NCI-H1417 (cell line): ENCODE measurements around the gene MYCN.
"Not testable (repeated sequence)": the region's sequence is repeated elsewhere in the genome, so short reads cannot be mapped to it uniquely, and the experiment has no call there.

Source experiments
- DNase-seq, 3 experiments: peaks; one replicate each; lab custom pipeline; 2025; lab: John Stamatoyannopoulos, UW

The MYCN gene

GRCh38 chr2:15943378-15944280, 3.3 kb downstream of the MYCN start:
- DNase-seq, result peak in 1 of 3 experiments; percentile 83

- DNase-seq, result no peak
These were observed 4.1 kb downstream of the MYCN start for GRCh38 chr2:15944325-15945017.

GRCh38 chr2:15945909-15946705, 5.8 kb downstream of the MYCN start:
- no peak for DNase-seq

- no peak for DNase-seq
These were observed 6.6 kb downstream of the MYCN start for GRCh38 chr2:15946983-15947382.

GRCh38 chr2:15947431-15947830, 7.1 kb downstream of the MYCN start:
- no peak for DNase-seq

GRCh38 chr2:15948704-15948957, 8.3 kb downstream of the MYCN start:
- no peak for DNase-seq

- DNase-seq, result no peak
These were observed 8.8 kb downstream of the MYCN start for GRCh38 chr2:15949126-15949525.

- no peak for DNase-seq
These were observed 9.2 kb downstream of the MYCN start for GRCh38 chr2:15949551-15949950.

- no peak for DNase-seq
These were observed 10.0 kb downstream of the MYCN start for GRCh38 chr2:15950088-15950952.

- DNase-seq, result not testable (repeated sequence)
These were observed 11.6 kb downstream of the MYCN start for GRCh38 chr2:15951936-15952335.

- no peak for DNase-seq
These were observed 12.2 kb downstream of the MYCN start for GRCh38 chr2:15952451-15953146.

- no peak for DNase-seq
These were observed 12.8 kb downstream of the MYCN start for GRCh38 chr2:15953147-15953630.

- DNase-seq, result no peak
These were observed 13.7 kb downstream of the MYCN start for GRCh38 chr2:15953891-15954680.

GRCh38 chr2:15954761-15955160, 14.4 kb downstream of the MYCN start:
- no peak for DNase-seq

- DNase-seq, result peak in 1 of 3 experiments; percentile 17
These were observed 15.1 kb downstream of the MYCN start for GRCh38 chr2:15955232-15955988.

GRCh38 chr2:15956230-15956629, 15.9 kb downstream of the MYCN start:
- no peak for DNase-seq

- no peak for DNase-seq
These were observed 16.7 kb downstream of the MYCN start for GRCh38 chr2:15956751-15957736.
